WI38 (cell line): ENCODE data around the gene PHLPP2.

Experiments
- H3K4me3 ChIP-seq: 2 replicates; pipeline ENCODE4 v1.5.1; 2011; ENCODE audit warnings: low read depth, mild to moderate bottlenecking, control low read depth, low read length
- CTCF ChIP-seq: IDR thresholded peaks from 2 replicates; pipeline ENCODE4 v1.5.1; 2012; ENCODE audit warnings: low read depth, mild to moderate bottlenecking, control low read depth, low read length

Gene PHLPP2

GRCh38 chr16:71648921-71649320 is 75.6 kb downstream of the PHLPP2 start:
- no peak overlapping the region for H3K4me3 ChIP-seq
- peak; percentile 28; the same call in 1 of the 2 replicates for TF ChIP-seq CTCF

- H3K4me3 ChIP-seq, result no peak overlapping the region
- TF ChIP-seq CTCF, result no peak
These were observed 76.3 kb downstream of the PHLPP2 start for GRCh38 chr16:71648162-71648561.

GRCh38 chr16:71647391-71647790 is 77.1 kb downstream of the PHLPP2 start:
- H3K4me3 ChIP-seq, result no peak overlapping the region

GRCh38 chr16:71645450-71645849 is 79.1 kb downstream of the PHLPP2 start:
- H3K4me3 ChIP-seq, result no peak overlapping the region
- TF ChIP-seq CTCF, result 0 out of 2 replicates have a peak, but pooled peaks have one; percentile 12

More at GRCh38 chr16:71647391-71647790, 77.1 kb downstream of the PHLPP2 start:
- TF ChIP-seq CTCF, result no peak

- no peak overlapping the region for H3K4me3 ChIP-seq
- TF ChIP-seq CTCF, result no peak
These were observed 87.1 kb downstream of the PHLPP2 start for GRCh38 chr16:71637398-71637797.

- no peak for TF ChIP-seq CTCF
- no peak overlapping the region for H3K4me3 ChIP-seq
These were observed 88.9 kb downstream of the PHLPP2 start for GRCh38 chr16:71635632-71636031.

GRCh38 chr16:71631776-71632175 is 92.7 kb downstream of the PHLPP2 start:
- TF ChIP-seq CTCF, result no peak
- H3K4me3 ChIP-seq, result no peak overlapping the region
